ENCODE measurements around the gene GADD45GIP1.
"Not testable (repeated sequence)": the region's sequence is repeated elsewhere in the genome, so short reads cannot be mapped to it uniquely, and the experiment has no call there.

Gene GADD45GIP1

DNA sequence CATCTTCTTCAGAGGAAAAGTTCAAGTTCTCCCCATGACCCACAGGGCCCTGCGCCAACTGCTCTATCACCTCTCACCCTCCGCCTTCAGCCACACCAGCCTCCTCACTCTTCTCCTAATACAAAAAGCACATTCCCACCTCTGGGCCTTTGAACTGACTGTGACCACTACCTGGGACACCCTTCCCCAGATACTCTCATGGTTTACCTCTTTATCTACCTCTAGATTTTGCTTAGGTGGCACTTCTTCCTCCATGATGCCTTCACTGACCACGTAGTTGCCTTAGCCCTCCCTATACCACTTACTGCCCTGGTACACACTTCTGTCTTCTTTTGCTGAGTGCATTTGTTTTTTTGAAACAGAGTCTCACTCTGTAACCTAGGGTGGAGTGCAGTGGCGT lies 34.1 kb downstream of the GADD45GIP1 start:
- no peak for DNase-seq (ENCODE audit: low read depth)
- no peak overlapping the region for H3K4me3 ChIP-seq (ENCODE audit: low read depth, low read length)

- no peak overlapping the region for H3K4me3 ChIP-seq (ENCODE audit: low read depth, low read length)
- no peak for DNase-seq (ENCODE audit: low read depth)
These were observed 36.0 kb downstream of the GADD45GIP1 start for GRCh38 chr19:12921047-12921446.

DNA sequence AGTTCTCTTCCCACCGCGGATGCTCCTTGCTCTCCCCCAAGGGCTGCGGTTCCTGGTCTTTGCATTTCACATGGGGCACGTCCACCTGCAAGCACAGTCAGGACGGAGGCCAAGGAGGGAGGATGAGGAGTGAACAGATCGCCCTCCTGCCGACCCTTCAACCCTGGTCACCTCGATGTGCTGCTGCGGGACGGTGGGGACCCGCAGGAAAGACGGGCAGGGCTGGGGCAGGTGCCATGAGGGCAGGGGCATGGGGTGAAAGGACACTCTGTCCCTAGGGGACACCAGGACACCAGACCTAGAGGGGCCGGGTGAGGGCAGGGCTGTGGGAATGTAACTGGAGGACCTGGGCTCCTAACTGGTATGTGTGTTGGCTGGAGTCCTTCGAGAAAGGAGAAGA lies 38.8 kb downstream of the GADD45GIP1 start:
- no peak overlapping the region for H3K4me3 ChIP-seq (ENCODE audit: low read depth, low read length)
- no peak for DNase-seq (ENCODE audit: low read depth)

GRCh38 chr19:12915860-12916259 lies 41.2 kb downstream of the GADD45GIP1 start:
- not testable (repeated sequence) for H3K4me3 ChIP-seq (ENCODE audit: low read depth, low read length); DNase-seq (ENCODE audit: low read depth)

DNA sequence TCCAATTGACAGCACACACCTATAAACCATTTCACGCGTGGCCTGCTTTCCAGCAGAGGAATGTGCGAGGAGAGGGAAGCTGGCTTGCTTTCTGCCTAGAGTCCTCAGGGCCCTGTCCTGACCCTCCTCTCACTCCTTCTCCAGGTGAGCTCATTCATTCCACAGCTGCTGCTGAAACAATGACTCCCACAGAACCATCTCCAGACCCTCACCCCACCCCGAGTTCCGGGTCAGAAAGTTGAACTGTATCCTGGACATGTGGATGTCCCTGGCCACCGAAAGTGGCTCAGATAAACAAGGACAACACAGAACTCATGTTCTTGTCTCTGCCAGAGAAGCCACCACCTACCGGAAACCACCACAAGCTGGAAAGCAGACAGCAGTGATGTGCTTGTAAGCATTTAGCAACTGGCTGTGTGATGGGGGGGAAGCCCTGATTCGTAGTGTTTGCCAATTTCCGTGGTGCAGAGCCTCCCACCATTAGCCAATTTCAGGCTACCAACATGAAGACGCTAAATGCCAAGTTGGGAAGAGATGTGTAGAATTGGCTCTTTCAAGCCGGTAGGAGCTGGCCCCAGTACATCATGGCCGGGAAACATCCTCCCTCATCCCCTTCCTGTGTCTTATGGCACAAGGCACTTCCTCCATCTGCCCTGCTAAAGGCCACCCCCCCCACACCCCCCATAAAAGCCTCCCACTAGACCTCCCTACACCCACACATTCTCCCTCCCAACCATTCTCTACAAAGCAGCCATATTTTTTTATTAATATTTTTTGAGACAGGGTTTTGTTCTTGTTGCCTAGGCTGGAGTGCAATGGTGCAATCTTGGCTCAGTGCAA lies 43.0 kb downstream of the GADD45GIP1 start:
- no peak overlapping the region for H3K4me3 ChIP-seq (ENCODE audit: low read depth, low read length)
- no peak for DNase-seq (ENCODE audit: low read depth)

GRCh38 chr19:12913011-12913561 lies 43.9 kb downstream of the GADD45GIP1 start:
- H3K4me3 ChIP-seq (ENCODE audit: low read depth, low read length), result no peak overlapping the region
- peak; percentile 47 for DNase-seq (ENCODE audit: low read depth)

DNA sequence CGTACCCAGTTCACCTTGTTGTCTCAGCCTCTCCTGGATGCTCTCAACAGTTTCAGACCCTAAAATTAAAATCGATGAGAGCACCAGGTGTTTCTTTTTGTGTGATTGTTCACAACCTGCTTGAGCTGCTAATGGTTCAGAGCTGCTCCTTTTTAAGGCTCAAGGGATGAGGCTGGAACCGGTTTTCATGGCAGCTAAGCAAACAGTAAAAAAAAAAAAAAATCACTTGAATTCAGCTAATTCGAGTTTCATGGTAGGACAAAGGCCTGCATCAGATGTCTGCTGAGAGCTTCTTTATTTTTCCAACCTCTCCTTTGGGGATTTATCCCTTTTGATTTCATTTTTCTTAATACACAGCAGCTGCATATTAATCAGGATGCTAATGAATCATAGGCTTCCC lies 44.5 kb downstream of the GADD45GIP1 start:
- H3K4me3 ChIP-seq (ENCODE audit: low read depth, low read length), result no peak overlapping the region
- no peak for DNase-seq (ENCODE audit: low read depth)

GRCh38 chr19:12907166-12907565 lies 49.9 kb downstream of the GADD45GIP1 start:
- DNase-seq (ENCODE audit: low read depth), result no peak
- no peak overlapping the region for H3K4me3 ChIP-seq (ENCODE audit: low read depth, low read length)
